NOMO-1 (cell line): ENCODE results near the gene EWSR1.

Experiments
- DNase-seq, 2 experiments: peaks; one replicate each; lab custom pipeline; 2025; ENCODE audit not compliant: unreplicated experiment in 2 of 2; lab: John Stamatoyannopoulos, UW

EWSR1 gene

GRCh38 chr22:29302681-29303465, 34.8 kb downstream of the EWSR1 start:
- no peak for DNase-seq

GRCh38 chr22:29305836-29306174, 37.7 kb downstream of the EWSR1 start:
- no peak for DNase-seq

DNA sequence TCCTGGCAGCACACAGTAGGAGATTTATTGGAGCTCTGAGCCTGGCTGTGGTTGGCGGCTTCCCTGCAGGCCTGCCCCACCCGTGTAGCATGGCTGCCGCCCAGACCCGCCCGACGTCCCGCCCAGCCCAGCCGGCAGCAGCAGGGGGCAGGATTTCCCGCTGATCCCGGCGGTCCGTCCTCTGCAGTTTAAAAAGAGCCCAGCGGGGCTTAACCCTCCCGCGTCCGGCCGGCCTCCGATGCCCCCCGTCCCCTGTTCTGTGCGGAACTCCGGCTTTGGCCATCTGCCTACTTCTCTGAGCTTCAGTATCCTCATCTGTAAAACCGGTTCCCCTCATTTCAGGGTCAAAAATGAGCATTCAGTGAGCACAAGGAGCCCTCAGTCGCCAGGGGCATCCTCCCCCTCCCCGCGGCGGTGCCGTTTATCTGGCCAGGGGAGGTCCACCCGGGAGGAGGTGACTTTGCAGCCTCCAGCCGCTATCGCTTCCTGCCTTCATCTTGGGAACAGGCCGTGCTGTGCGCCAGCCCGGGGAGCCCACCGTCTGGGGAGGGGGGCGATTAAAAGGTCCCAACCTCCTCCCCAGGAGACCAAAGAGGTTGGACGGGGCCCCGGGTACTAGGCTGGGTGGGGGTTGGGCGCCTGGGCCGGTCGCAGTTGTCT, 38.2 kb downstream of the EWSR1 start, which contains the start of gene GAS2L1:
GAS2L1 (plus strand) TSS at position 476 of the 660 bp plus-strand sequence. CDS start 1,456 bp downstream, outside the sequence.
- DNase-seq, result peak; percentile 41 to 70

GRCh38 chr22:29306835-29307595, 38.9 kb downstream of the EWSR1 start:
- peak; percentile 32 to 59 for DNase-seq

DNA sequence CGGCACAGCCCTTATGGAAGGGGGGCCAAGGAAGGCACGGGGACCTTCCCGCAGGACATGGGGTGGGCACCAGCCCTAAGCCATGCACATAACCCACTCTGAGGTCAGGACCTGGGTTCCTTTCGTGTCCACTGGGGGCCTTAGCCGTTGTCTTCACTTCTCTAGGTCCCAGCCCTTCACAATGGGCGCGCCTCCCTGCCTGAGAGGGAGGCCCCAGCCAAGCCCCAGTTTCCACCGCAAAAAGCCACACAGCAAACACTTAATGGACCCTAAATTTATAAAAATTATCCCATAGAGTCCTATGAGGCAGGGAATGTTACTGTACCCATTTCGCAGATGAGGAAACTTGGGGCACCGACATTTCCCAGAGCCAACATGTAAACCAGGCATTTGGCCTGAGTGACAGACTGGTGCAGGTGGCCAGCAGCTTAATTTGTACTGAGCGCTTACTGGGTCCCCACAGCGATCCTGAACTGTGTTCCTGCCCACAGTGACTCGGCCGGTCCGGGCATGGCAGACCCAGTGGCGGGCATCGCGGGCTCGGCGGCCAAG, 39.6 kb downstream of the EWSR1 start:
- DNase-seq, result no peak

- DNase-seq, result no peak
Measured at GRCh38 chr22:29308148-29308790, 40.2 kb downstream of the EWSR1 start.

- no peak for DNase-seq
Measured at GRCh38 chr22:29308791-29309262, 40.8 kb downstream of the EWSR1 start.

- DNase-seq, result no peak
Measured at GRCh38 chr22:29309332-29310064, 41.4 kb downstream of the EWSR1 start.

GRCh38 chr22:29310065-29310862, 42.2 kb downstream of the EWSR1 start:
- no peak for DNase-seq

DNA sequence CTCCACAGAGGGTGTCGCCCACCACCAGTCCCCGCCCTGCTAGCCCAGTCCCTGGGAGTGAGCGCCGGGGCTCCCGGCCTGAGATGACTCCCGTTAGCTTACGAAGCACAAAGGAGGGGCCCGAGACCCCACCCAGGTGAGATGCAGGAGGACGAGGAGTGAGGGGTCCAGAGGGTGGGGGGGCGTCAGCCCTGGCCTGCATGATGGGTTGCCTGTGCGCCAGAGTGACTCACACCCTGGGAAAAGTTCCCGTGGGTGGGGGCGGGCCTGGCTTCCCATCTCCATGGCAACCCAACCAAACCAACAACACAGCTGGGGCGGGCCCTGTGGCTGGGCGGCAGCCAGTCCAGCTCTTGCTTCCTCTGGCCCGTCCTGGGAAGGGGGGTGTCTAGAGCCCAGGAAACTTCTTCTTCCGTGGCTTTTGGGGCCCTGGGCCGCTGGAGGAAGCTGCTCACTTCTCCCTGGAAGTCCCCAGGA, 42.8 kb downstream of the EWSR1 start:
- DNase-seq, result peak; percentile 57 to 82

DNA sequence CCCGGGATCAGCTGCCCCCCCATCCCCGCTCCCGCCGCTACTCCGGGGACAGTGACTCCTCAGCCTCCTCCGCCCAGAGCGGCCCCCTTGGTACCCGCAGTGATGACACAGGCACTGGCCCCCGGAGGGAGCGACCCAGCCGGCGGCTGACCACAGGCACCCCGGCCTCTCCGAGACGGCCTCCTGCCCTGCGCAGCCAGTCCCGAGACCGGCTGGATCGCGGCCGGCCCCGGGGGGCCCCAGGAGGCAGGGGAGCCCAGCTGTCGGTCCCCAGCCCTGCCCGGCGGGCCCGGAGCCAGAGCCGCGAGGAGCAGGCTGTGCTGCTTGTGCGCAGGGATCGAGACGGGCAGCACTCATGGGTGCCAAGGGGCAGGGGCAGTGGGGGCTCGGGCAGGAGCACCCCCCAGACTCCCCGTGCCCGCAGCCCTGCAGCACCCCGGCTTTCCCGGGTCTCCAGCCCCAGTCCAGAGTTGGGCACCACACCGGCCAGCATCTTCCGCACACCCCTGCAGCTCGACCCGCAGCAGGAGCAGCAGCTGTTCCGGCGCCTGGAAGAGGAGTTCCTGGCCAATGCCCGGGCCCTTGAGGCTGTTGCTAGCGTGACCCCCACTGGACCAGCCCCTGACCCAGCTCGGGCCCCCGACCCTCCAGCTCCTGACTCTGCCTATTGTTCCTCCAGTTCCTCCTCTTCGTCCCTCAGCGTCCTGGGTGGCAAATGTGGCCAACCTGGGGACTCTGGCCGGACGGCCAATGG, 43.6 kb downstream of the EWSR1 start:
- no peak for DNase-seq

DNA sequence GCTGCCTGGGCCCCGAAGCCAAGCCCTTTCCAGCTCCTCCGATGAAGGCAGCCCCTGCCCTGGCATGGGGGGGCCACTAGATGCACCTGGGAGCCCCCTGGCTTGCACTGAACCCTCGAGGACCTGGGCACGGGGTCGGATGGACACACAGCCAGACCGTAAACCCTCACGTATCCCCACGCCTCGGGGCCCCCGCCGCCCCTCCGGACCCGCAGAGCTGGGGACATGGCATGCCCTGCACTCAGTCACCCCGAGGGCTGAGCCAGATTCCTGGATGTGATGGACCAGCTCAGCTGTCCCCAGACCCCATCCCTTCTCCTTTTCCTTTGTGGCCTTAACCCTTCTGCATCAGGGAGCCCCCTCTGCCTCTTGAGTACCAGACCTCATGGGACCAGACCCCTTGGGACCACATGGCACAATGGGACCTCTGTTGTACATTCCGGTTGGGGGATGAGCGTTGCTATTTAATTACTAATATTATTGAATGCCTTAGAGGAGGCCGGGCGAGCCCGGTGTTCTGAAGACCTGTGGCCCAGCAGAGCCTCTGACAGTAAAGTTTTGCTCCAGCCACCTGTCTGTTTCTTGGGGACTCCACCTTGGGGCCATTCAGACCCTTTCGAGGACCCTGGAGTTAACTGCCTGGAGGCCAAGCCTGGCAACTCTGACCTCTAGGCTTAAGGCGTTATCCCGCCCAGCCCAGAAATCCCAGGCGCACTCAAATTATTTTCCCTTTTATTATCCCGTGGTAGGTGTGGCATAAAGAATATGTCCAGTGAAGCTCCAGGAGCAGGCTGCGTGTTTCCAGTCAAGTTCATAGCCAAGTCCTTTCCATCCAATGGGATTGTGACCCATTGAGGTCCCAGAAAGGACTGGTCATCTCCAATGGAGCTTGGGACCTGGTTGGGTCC, 44.4 kb downstream of the EWSR1 start:
- no peak for DNase-seq

GRCh38 chr22:29313126-29313575, 45.1 kb downstream of the EWSR1 start:
- DNase-seq, result no peak

- no peak for DNase-seq
Measured at GRCh38 chr22:29313576-29314466, 45.8 kb downstream of the EWSR1 start.

DNA sequence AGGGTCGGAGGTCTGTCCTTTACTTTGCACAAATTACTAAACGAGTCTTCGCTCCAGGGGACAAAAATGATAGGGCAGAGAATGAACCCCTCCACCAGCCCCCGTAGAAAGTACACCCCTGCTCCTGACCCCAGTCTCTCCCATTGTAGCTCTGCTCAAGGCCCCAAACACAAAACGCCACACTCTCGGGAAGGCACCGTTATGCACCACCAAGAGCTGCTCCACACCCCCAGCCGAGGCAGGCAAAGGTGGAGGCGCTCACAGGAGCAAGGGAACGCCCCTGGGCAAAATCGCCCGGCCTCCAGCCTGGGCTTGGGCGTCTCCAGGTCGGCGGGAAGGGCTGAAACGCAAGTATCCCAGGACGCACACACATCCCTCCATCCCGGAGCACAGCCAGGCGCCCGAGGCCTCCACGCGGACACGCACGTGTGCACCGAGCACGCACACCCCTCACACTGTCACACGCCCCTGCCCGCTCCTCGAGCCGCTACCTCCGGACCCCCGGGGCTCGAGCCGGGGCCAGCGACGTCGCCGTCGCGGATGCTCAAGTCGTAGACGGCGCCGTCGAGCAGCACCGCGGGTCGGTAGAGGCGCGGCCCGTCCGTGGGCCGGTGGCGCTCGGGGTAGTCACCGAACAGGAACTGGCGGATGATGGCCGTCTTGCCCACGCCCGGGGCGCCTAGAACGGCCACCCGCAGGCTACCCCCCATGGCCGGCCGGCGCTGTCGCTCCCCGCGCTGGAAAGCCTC, 46.6 kb downstream of the EWSR1 start:
- no peak for DNase-seq
